Right lobe of liver (tissue), 4 donors: ENCODE measurements around the gene PRKCA.

Source experiments
- CTCF ChIP-seq, 4 donors: fragments of 200-600 bp in 3 of 4; fragments of 450-650 bp in 1 of 4; IDR thresholded peaks; one replicate each; pipeline versions ENCODE4 v1.5.1 to v1.8.0; 2016 to 2022; ENCODE audit warnings: antibody characterized with exemption in 4 of 4, mild to moderate bottlenecking in 2 of 4
- POLR2A ChIP-seq: fragments of 450-650 bp; IDR thresholded peaks from one replicate; pipeline ENCODE4 v1.6.1; 2017; ENCODE audit warnings: antibody characterized with exemption, mild to moderate bottlenecking
- donor health status: DM: no; HTN: no; CAD: no.
- donor health status: DM: no; HTN: no; CAD: no.
- donor health status: DM: no; HTN: yes; CAD: no.

- TF ChIP-seq CTCF (IDR thresholded peaks at IDR 0.05) (no peak), POLR2A (no peak)
Observed at GRCh38 chr17:66775881-66776400, 473.5 kb downstream of the PRKCA start.
